ENCODE data around the gene CACNA1S.

Gene CACNA1S

DNA sequence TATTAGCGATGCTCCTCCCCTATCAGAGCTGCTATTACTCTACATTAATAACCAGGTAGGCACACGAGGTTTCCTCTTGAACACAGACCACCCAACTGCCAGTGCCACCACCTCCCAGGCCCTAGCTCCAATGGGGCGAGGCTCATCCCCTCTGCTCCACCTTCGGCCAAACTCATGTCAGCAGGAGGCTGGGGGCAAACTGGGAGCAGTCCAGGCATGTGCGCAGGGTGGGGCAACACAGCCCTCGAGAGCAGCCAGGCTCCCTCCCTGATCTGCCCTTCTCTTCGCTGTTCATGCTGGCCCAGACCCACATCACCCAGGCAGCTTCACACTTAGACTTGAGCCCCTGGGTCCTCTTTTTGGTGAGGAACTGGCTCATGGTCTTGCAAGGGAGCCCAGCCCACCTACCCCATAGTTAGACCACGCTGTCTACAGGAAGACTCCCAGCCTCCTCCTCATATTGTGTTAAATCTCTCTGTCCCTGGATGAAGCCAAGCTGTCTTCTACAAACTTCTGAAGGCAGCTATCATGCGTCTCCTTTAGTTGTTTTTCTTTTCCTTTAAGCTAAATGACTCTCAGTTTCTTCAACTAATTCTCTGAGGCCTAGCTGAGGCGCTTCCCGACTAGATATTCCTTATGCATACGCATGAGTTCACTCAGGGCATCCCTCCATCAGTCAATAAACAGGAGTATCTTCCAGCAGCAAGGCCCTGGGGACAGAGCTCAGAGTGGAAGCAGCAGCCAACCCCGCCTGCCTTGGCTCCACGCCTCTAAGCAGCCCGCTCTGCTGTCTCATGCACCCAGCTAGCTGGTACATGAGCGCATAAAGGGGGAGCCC is 30.0 kb upstream of the CACNA1S start:
- no peak overlapping the region for H2AFZ ChIP-seq (ENCODE audit: low read depth, low read length)
- H3K4me3 ChIP-seq (ENCODE audit: low read length) = no peak overlapping the region
- no peaks in the 10 kb centered on the region for H3K4me1 ChIP-seq (ENCODE audit: low read length)
- H3K36me3 ChIP-seq (replicated peaks; ENCODE audit: low read depth, low read length) = peaks cover 62% of the 10 kb centered on the region
- no peaks in the 10 kb centered on the region for H3K9me3 ChIP-seq (ENCODE audit: insufficient read depth, low read length)
- no peak overlapping the region for H3K9ac ChIP-seq (ENCODE audit: low read length)
- no peak overlapping the region for H3K4me2 ChIP-seq (ENCODE audit: low read length)
- H4K20me1 ChIP-seq (ENCODE audit: insufficient read depth, low read length) = peaks cover 9% of the 10 kb centered on the region; the same call in 1 of the 2 replicates
- H3K27me3 ChIP-seq (ENCODE audit: low read depth, low read length) = no peaks in the 10 kb centered on the region
- TF ChIP-seq EZH2phosphoT487 (IDR thresholded peaks at IDR 0.05; ENCODE audit: low read depth) = no peak
- TF ChIP-seq, protein P1, sequence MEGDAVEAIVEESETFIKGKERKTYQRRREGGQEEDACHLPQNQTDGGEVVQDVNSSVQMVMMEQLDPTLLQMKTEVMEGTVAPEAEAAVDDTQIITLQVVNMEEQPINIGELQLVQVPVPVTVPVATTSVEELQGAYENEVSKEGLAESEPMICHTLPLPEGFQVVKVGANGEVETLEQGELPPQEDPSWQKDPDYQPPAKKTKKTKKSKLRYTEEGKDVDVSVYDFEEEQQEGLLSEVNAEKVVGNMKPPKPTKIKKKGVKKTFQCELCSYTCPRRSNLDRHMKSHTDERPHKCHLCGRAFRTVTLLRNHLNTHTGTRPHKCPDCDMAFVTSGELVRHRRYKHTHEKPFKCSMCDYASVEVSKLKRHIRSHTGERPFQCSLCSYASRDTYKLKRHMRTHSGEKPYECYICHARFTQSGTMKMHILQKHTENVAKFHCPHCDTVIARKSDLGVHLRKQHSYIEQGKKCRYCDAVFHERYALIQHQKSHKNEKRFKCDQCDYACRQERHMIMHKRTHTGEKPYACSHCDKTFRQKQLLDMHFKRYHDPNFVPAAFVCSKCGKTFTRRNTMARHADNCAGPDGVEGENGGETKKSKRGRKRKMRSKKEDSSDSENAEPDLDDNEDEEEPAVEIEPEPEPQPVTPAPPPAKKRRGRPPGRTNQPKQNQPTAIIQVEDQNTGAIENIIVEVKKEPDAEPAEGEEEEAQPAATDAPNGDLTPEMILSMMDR (IDR thresholded peaks at IDR 0.05; ENCODE audit: low read depth, low read length) = no peak
- H3K79me2 ChIP-seq (ENCODE audit: low read length) = no peaks in the 10 kb centered on the region
- no peak overlapping the region for H3K27ac ChIP-seq (ENCODE audit: low read length)

DNA sequence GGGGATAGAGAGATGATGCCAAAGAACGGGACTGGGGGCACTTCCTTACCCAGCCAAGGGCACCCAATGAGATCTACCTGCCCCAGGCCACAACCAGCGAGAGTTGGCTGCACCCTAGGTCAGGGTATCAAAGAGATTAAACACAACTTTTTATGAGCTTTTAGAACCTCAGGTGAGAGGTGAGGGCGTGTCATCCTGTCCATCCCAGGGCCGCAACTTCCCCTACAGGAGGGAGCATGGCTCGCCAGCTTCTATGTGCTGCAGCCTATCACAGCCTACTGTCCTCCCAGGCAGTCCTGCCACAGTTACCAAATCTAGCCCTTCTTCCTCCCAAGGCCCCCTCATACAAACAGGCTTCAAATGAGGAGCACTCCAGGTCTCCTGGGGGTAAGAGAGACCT is 29.2 kb upstream of the CACNA1S start:
- Histone ChIP-seq H3K27me3 (ENCODE audit: low read depth, low read length) (no peaks in the 10 kb centered on the region), H3K79me2 (ENCODE audit: low read length) (no peaks in the 10 kb centered on the region), H3K4me1 (ENCODE audit: low read length) (no peaks in the 10 kb centered on the region), H3K9ac (ENCODE audit: low read length) (no peak overlapping the region), H3K27ac (ENCODE audit: low read length) (no peak overlapping the region), H2AFZ (ENCODE audit: low read depth, low read length) (no peak overlapping the region), H3K4me2 (ENCODE audit: low read length) (no peak overlapping the region), H4K20me1 (ENCODE audit: insufficient read depth, low read length) (peaks cover 9% of the 10 kb centered on the region; the same call in 1 of the 2 replicates), H3K36me3 (replicated peaks; ENCODE audit: low read depth, low read length) (peaks cover 56% of the 10 kb centered on the region), H3K9me3 (ENCODE audit: insufficient read depth, low read length) (no peaks in the 10 kb centered on the region), H3K4me3 (ENCODE audit: low read length) (no peak overlapping the region)
- TF ChIP-seq EZH2phosphoT487 (IDR thresholded peaks at IDR 0.05; ENCODE audit: low read depth) = no peak
- TF ChIP-seq, protein P1 (IDR thresholded peaks at IDR 0.05; ENCODE audit: low read depth, low read length) = no peak

DNA sequence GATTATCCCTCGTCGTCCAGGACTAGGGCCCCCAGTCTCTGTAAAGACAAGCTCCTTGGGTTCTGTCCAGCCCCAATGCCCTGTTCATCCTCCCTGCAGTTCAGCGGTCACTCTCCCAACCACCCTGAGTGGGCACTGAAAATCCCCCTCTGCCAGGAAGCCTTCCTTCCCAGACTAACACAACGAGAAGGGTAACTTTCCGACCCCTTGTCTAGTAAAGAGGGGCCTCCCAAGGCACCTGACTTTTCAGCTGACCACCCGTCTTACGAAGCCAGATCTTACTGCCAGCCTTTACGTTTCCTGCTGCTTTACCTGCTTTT is 28.7 kb upstream of the CACNA1S start:
- Histone ChIP-seq H3K79me2 (ENCODE audit: low read length) (no peaks in the 10 kb centered on the region), H2AFZ (ENCODE audit: low read depth, low read length) (no peak overlapping the region), H3K27me3 (ENCODE audit: low read depth, low read length) (no peaks in the 10 kb centered on the region), H3K9ac (ENCODE audit: low read length) (no peak overlapping the region), H3K27ac (ENCODE audit: low read length) (no peak overlapping the region), H3K4me3 (ENCODE audit: low read length) (no peak overlapping the region), H3K36me3 (replicated peaks; ENCODE audit: low read depth, low read length) (peaks cover 52% of the 10 kb centered on the region), H4K20me1 (ENCODE audit: insufficient read depth, low read length) (peaks cover 9% of the 10 kb centered on the region; the same call in 1 of the 2 replicates), H3K9me3 (ENCODE audit: insufficient read depth, low read length) (no peaks in the 10 kb centered on the region), H3K4me1 (ENCODE audit: low read length) (no peaks in the 10 kb centered on the region), H3K4me2 (ENCODE audit: low read length) (no peak overlapping the region)
- TF ChIP-seq, protein P1 (IDR thresholded peaks at IDR 0.05; ENCODE audit: low read depth, low read length) = no peak
- no peak for TF ChIP-seq EZH2phosphoT487 (IDR thresholded peaks at IDR 0.05; ENCODE audit: low read depth)

DNA sequence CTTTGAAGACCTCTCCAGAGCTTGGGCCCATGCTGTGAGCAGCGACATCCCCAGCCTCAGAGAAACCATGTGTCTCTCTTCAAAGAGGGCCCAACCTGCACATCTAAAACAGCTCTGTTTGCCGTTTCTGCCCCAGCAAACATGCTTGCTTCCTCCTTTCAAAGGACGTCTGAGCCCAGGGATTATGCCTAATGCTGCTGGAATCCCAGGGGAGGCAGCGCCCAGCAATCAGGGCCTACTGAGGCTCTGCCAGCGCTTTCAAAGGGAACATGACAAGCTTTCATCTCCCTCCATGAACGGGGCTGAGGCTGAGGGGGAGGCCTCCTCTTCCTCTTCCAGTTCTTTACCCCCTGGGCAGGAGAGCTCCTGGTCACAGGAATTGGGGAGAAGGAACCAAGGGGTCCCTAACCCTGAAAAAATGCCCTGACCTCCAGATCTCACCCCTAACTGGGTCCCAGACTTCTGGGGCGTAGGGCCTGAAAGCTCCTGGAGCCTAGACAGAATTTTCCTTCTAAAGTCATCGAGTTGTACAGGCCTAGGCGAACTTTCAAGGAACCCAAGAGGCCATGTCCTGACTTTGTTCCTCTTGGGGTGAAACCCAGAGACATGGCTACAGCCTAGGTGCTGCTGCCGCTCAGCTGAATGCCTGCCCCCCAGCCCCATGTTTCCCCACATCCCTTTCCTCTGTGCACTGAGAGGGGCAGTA is 28.2 kb upstream of the CACNA1S start:
- no peak overlapping the region for H3K9ac ChIP-seq (ENCODE audit: low read length)
- H3K9me3 ChIP-seq (ENCODE audit: insufficient read depth, low read length) = no peaks in the 10 kb centered on the region
- H3K4me1 ChIP-seq (ENCODE audit: low read length) = no peaks in the 10 kb centered on the region
- H2AFZ ChIP-seq (ENCODE audit: low read depth, low read length) = no peak overlapping the region
- H3K79me2 ChIP-seq (ENCODE audit: low read length) = no peaks in the 10 kb centered on the region
- peaks cover 9% of the 10 kb centered on the region; the same call in 1 of the 2 replicates for H4K20me1 ChIP-seq (ENCODE audit: insufficient read depth, low read length)
- no peak overlapping the region for H3K4me3 ChIP-seq (ENCODE audit: low read length)
- TF ChIP-seq EZH2phosphoT487 (IDR thresholded peaks at IDR 0.05; ENCODE audit: low read depth) = no peak
- TF ChIP-seq, protein P1 (IDR thresholded peaks at IDR 0.05; ENCODE audit: low read depth, low read length) = no peak
- H3K27me3 ChIP-seq (ENCODE audit: low read depth, low read length) = no peaks in the 10 kb centered on the region
- H3K27ac ChIP-seq (ENCODE audit: low read length) = no peak overlapping the region
- H3K4me2 ChIP-seq (ENCODE audit: low read length) = no peak overlapping the region
- H3K36me3 ChIP-seq (replicated peaks; ENCODE audit: low read depth, low read length) = peaks cover 51% of the 10 kb centered on the region
